GM21529 (cell line): ENCODE measurements around the gene PTK6.

ENCODE experiments used
- ATAC-seq: cut with Tn5 transposase; IDR thresholded peaks from one replicate; pipeline ENCODE4 v1.9.1; 2021; ENCODE audit not compliant: unreplicated experiment

The PTK6 gene

DNA sequence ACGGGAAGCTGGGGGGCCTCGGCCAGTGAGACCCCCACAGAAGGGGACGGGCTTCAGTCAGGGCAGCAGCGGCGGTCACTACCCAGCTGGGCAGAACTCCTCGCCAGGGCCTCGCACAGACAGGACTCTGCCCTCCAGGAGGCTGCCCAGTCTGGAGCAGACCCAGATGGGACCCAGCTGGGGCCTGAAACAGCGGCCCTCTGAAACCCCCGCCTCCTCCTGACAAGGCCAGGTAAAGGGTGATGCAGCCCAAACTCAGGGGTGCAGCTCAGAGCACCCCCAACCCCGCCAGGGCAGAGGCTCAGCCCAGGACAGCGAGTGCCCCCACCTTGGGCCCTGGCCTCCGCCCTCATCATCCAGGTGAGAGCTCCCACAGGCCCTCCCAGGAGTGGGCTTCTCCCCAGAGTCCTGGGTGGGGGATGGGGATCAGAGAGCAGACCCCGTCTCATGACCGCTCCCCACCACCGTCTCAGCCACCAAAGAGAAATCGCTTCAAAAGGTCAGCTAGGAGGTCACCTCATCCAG lies 40.5 kb downstream of the PTK6 start:
- ATAC-seq = no peak

DNA sequence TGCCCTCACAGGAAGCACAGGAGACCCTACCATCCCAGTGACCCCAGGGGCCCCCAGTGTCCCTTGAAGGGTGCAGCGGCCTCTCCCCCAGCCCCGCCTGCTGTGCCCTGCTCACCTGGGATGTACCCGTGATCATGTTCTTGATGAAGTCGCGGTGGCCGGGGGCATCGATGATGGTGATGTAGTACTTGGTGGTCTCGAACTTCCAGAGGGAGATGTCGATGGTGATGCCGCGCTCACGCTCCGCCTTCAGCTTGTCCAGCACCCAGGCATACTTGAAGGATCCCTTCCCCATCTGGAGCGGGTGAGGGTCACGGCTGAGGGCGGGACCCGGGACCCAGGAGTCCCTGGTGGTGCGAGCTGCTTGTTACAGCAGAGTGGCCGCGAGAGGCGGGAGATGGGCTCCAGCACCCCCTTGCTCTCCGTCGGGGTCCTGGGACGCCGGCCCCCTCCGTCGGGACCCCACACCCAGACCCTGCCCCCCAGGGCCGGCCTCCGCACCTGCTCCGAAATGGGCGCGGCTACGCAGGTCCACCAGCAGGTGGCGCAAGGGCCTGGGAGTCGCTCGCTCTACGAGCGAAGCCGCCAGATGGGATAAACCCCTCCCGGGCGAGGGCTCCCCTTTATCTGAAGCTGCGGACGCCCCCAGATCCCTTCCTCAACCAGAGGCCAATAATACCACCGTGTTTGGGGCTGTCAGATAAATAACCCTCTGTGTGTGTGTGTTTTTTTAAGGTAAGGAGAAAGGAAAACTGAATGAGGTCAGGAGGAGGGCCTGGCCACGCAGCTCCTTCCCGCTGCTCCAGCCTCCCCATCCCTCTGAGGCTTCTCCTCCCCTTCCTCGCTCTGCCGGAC lies 41.2 kb downstream of the PTK6 start:
- ATAC-seq = no peak

DNA sequence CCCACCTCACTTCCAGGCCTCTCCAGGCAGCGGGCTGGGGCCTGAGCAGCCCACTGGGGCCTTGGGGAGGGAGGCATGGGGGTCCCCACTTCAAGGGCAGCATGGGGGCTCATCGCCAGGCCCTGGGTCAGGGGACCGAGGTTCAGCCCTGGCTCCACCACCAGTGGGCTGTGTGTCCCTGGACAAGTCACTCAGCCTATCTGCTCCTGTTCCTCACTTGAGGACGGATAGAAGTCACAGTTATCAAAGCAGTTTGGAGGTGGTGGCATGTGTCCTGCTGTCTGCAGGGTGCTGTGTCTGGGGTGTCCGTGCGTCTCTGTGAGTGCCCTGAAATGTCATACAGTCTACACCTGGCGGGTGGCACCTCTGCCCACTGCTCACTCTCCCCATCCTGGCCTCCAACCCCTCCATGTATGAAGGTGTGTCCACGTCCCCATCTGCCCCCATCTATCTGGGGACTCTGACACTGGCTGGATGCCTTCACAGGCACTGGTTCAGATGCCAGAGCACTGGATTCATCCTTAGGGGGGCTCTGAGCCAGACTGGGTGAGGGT lies 41.9 kb downstream of the PTK6 start:
- ATAC-seq = no peak

DNA sequence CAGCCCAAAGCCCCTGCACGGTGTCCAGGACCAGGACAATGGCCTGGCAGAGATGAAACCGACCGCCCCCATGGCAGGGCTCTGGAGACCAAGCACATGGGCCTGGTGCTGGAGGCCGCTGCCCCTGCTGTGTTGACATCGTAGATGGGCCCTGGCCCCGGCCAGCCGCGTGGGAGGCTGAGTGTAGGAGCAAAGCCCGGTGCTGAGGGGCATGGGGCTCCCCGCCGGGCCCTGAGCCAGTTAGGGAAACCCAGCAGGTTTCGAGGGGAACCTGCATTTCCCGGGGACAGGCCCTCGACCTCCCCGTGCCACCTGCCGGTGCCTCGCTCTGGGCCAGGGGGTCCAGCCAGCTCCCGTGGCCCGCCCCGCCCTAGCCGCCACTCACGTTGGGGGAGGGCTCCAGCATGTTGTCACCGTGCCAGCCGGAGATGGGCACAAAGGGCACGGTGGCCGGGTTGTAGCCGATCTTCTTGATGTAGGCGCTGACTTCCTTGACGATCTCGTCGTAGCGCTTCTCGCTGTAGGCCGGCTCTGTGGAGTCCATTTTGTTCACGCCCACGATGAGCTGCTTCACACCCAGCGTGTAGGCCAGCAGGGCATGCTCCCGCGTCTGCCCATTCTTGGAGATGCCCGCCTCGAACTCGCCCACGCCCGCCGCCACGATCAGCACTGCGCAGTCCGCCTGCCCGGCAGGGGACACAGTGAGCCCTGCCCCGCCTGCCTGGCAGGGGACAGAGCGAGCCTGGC lies 42.6 kb downstream of the PTK6 start:
- no peak for ATAC-seq

DNA sequence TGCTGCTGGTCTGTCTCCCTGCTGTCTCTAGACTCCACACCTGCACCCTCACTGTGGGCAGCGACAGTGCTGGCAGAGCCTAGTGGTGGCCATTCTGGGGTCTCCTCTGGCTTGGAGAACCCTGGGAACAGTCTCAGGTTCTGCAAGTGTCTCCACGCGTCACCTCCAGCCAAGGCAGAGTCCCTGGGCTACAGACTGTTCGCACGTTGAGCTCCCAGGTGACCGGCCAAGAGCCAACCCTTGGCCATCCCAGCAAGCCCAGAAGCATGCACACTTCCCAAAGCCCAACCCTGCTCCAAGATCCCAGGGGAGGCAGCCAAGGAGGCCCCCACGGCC lies 43.1 kb downstream of the PTK6 start:
- no peak for ATAC-seq

DNA sequence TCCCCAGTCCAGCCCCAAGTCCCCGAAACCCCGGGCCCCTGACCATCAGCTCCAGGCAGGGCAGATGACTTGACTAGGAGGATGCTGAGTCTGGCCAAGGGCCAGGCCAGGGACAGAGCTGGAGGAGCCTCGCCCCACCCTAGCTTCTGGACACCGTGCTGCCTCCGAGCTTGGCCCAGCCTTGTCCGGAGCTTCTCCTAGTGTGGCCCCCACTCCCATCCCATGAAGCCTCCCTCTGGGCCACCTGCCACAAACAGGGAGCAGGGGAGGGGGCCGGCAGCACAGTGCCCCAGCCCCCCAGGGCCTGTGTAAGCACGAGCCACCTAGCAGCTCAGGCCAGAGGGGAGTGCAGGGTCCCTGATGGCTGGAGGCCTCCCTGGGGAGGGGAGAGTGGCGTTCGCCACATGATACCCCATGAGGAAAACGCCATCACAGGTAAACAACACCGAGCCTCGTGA lies 43.6 kb downstream of the PTK6 start:
- no peak for ATAC-seq

DNA sequence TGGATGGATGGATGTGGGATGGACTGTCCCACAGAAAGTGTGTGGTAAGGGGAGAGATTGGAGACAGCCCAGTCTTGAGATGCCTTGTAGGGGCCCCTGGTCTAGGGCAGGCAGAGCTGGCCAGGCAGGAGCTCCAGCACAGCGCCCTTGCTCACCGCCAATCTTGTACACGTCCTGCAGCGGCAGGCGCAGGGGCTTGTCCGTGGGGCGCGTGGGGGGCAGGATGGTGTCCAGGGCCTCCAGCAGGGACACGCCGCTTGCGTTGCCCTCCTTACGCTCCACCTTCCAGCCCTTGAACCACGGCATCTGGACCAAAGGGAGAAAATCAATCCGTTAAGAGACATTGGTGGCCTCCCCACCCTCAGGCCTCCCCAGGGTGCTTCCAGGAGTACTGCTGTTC lies 44.2 kb downstream of the PTK6 start:
- no peak for ATAC-seq

DNA sequence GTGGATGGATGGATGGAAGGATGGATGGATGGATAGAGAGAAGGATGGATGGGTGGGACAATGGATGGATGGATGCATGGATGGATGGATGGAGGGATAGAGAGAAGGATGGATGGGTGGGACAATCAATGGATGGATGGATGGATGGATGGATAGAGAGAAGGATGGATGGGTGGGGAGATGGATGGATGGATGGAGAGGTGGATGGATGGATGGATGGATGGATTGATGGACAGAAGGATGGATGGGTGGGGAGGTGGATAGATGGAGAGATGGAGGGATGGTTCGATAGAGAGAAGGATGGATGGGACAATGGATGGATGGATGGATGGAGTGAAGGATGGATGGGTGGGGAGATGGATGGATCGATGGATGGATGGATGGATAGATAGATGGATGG lies 44.7 kb downstream of the PTK6 start:
- no peak for ATAC-seq

DNA sequence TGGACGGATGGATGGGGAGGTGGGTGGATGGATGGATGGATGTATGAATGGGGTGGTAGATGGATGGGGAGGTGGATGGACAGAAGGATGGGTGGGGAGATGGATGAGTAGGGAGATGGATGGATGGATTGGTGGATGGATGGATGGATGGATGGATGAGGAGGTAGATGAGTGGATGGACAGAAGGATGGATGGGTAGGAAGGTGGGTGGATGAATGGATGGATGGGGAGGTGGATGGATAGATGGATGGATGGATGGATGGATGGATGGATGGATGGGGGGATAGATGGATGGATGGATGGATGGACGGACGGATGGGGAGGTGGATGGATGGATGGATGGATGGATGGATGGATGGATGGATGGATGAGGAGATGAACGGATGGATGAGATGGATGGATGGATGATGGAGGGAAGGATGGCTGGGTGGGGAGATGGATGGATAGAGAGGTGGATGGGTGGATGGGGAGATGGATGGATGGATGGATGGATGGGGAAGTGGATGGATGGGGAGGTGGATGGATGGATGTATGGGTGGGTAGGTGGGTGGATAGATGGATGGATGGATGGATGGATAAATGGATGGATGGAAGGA lies 45.4 kb downstream of the PTK6 start:
- ATAC-seq = no peak

DNA sequence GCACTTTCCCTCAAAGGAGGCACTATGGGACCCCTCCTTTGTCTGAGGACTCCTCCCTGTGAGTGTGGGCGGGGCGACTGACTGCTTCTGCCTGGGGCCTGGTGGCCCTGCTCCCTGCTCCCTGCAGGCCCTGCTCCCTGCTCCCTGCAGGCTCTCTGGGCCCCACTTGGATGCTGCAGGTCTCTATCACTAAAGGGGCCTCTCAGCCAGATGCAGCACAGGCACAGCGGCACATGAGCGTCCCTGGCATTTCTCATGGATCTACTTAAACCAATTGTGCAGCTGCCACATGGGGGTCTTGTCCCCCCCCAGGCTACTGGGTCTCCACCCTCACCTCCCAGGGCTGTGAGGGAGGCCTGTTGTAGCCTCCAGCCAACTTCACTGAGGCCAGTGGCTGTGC lies 46.1 kb downstream of the PTK6 start:
- ATAC-seq = no peak

DNA sequence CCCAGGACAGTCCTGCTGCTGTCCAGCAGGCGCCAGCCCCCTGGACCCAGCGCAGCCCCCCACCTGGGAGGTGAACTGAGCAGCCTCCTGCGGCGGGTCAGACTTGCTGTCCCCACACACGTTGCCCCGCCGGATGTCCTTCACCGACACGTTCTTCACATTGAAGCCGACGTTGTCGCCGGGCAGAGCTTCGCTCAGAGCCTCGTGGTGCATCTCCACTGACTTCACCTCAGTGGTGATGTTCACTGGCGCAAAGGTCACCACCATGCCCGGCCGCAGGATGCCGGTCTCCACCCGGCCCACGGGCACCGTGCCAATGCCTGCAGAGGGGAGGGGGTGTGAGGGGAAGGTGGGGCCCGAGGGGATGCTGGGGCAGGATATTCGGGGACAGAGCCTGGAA lies 46.8 kb downstream of the PTK6 start:
- ATAC-seq = no peak

DNA sequence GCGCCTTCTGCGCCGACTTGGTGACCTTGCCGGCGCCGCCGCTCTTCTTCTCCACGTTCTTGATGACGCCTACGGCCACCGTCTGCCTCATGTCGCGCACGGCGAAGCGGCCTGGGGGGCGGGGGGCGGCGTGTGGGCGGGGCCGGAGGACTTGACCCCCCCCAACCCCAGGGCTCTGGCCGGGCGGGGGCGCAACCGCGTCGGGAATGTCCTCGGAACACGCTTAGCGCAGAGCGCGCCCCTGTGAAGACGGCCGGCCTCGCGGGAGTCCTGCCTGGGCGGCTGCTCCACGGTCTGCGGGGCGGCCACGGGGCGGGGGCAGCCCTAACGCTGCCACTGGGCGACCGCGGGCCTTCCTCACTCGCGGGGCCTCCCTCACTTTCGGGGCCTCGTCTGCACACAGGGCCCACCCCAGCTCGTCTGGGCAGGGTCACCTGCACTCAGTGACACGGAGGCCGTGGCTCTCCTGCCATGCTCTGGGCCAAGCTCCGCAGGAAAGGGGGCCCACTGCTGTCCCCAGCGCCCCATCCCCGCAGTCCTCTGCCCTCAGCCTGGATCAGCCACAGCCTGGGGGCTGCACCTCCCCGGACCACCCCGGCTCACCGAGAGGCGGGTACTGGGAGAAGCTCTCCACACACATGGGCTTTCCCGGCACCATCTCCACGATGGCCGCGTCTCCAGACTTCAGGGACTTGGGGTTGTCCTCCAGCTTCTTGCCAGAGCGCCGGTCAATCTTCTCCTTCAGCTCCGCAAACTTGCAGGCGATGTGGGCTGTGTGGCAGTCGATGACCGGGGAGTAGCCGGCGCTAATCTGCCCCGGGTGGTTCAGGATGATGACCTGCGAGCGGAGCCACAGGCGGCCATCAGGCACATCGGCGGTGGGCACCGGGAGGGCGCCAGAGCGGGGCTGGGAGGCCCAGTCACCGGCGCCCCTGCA lies 48.6 kb downstream of the PTK6 start:
- no peak for ATAC-seq

DNA sequence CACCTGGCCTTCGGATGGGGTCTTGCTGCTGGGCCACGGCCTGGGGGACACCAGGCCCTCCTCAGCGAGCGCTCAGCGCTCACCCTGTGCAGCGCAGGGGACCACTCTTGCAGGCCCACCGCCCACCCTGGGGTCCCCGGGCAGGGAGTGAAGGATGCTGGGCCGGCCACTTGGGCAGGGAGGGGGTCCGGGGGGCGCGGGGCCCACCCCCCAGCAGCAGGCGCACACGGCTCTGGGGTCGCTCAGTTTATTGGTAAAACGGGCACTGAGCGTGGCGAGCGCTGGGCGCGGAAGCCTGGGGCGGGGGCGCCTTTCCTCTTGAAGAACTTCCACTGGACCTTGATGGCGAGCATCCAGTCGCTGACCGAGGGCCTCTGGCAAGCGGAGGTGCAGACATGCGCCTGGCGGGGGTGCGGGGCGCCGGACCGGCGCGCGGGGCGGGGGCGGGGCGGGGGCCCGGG lies 49.4 kb downstream of the PTK6 start:
- no peak for ATAC-seq

DNA sequence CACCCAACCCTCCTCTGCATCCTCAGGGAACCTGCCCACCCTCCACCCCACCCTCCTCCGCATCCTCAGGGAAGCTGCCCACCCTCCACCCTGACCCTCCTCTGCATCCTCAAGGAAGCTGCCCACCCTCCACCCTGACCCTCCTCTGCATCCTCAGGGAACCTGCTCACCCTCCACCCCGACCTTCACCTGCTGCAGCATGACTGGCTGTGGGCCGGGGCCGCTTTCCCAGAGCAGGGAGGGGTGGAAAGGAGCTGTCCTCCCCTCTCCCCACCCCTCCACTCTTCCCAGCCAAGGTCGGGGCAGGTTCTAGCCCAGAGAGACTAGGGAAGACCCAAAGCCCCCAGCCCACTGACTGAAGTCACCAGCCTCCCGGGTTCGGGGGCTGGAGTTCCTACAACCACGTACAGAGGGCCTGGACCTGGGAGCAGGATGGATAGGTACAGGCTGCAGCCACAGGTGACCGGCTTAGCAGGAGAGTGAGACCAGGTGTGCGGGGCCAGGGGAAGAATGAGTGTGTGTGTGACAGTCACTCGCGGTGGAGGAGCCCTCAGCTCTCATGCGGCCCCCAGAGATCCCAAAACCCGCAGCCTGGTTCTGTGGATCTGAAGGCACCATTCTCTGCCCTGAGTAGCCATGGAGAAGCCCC lies 49.9 kb downstream of the PTK6 start:
- no peak for ATAC-seq

DNA sequence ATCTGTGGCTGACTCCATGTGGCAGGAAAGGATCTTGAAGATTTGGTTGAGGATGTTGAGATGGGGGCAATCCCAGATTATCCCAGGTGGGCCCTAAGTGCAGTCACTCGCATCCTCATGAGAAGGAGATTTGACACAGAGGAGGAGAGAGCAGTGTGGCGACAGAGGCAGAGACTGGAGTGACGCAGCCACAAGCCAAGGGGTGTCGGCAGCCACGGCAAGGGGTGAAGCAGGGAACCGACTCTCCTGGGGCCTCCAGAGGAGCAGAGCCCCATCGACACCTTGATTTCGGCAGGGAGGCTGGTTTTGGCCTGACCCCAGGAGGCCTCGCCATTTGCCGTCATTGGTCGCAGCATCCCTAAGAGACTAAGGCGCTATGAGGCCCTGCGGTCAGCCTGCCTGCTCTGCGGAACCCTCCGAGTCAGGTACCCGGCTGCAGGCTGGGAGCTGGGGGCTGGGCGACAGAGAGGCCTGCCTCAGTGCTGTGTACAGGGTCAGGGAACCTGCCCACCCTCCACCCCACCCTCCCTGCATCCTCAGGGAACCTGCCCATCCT lies 50.8 kb downstream of the PTK6 start:
- no peak for ATAC-seq

DNA sequence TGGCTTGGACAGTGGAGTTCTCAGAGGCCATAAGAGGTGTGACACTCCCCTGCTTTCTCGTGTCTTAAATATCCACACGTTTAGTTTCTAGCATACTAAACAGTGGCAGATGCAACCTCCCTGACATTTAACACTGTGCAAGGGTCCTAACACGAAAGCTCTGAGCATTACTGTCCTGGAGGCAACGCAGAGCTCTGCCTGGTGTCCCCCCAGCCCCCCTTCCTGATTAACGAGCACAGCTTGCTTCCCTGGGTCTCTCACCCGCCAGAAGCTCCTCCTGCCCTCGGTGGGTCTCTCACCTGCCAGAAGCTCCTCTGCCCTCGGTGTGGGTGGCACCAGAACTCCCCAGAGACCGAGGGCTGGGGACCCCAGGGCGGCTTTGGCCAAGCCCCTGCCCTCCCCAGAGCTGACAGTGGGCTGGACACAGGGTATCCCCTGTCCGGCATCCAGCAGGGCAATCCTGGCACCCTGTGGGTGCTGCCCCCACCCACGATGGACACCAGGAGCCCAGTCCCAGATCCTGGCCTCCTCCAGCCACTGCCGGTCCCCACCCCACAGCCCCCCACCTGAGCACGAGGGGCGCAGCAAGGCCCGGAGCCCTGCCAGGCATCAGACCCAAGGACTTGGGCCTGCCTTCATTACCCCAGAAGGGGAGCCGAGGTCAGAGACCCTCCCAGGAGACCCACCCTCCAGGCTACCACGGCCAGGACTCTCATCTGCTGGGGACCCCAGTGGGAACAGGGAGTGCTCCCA lies 52.3 kb downstream of the PTK6 start:
- ATAC-seq = no peak

DNA sequence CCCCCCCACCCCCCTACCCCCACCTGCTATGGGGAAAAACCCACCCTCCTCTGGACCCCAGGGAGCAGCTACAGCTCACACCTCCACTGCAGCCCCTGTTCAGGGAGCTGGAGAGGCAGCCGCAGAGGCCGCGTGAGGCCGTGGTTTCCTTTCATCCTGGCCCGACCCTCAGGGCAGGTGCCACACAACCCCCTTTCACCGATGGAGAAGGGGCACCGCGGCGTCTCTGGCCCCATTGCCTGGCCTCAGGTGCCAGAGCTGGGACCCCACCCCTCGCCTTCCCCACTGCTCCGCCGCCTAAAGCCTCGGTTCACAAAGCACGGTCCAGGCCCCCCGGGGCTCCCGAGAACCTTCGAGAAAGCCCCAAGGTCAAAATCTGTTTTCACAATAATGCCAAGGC lies 52.9 kb downstream of the PTK6 start:
- ATAC-seq = no peak

DNA sequence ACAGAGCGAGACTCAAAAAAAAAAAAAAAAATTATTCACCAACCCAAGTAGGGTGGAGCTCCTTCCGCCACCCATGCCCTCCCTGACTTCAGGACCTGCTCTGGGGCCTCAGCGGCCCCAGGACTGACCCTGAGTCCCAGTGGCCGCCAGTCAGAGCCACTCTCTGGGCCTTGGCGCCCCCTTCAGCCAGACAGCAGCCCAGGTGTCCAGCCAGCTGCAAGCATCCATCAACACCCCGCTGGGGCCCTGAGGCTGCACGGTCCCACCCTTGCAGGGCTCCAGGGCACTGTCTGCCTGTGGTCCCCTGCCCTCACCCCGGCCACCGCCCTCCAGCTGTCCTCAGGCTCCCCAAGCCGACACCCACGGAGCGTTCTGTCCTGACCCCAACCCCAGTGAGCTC lies 53.3 kb downstream of the PTK6 start:
- ATAC-seq = no peak
